ENCODE results near the gene TFAP2A.

The TFAP2A gene

DNA sequence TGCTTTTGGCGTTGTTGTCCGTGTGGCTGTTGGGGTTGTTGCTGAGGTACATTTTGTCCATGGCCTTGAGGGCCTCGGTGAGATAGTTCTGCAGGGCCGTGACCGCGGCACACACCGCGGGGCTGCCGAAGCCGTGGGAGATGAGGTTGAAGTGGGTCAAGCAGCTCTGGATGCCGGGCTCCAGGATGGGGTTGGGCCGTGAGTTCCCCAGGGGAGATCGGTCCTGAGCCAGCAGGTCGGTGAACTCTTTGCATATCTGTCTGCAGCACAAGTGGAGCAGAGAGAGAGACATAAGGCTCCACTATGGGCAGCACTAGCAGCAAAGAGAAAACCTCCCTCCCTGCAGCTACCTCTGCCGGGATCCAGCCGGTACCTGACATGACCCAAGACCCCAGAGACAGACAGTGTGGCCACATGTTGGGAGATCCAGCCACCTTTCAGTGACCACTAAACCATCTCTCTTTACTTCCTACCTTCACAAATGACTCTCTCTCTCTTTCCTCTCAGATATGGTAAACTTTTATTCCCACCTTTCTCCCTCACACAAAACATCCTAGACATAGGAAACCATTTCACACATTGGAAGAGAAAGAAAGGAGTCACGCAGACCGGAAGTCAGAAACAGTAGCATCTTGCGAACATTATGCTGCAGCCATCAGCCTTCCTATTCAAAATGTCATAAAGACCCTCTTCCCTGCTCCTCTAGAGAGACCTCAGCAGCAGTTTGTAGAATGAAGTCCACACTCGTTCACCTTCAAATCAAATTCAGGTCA, 16.2 kb downstream of the TFAP2A start:
- DNase-seq: no peak

DNA sequence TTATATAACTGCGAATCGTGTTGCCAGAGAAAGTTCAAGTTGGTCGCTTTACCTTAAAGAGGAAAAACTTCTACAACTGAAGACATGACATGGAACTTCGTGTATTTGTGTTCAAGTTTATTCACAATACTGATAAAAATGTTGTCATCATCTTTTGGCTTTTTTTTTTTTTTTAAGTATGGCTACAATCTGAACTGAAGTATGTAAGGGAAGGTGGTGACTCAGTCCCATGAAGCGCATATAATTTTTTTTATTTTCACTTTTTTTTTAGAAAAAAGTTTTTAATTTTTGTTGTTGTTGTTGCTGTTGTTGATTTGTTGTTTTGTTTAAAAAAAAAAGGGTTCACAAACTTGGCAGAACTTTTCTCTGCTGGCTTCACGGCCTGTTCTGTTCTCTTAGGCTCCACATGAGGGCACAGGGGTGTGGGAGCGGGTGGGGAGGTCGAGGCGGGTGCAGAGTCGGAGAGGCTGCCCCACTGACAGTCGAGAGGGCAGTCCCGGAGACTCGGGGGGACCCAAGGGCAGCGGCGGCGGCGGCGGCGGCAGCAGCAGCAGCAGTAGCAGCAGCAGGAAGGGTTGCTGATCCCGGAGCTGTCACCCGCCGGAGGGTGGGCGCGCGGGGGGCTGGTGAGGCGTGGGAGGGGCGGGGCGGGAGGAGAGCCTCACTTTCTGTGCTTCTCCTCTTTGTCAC, 17.0 kb downstream of the TFAP2A start:
- no peak for DNase-seq

DNA sequence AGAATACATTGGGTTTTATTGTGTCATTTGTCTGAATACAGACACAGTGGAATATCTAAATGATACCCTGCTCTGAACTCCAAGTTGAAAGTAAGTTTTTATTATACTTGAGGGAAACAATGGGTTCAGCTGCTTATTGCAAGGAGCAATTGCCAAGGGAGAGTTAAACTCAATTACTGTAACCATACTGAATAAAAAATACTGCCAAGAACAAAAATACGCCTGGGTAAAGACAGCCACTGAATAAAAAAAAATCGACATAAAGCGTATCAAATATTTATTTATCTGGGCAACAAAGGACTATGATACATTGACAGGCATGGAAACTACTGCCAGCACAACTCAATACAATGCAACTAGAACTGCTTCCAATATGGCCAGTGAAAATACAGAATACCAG, 18.1 kb downstream of the TFAP2A start:
- DNase-seq: no peak

DNA sequence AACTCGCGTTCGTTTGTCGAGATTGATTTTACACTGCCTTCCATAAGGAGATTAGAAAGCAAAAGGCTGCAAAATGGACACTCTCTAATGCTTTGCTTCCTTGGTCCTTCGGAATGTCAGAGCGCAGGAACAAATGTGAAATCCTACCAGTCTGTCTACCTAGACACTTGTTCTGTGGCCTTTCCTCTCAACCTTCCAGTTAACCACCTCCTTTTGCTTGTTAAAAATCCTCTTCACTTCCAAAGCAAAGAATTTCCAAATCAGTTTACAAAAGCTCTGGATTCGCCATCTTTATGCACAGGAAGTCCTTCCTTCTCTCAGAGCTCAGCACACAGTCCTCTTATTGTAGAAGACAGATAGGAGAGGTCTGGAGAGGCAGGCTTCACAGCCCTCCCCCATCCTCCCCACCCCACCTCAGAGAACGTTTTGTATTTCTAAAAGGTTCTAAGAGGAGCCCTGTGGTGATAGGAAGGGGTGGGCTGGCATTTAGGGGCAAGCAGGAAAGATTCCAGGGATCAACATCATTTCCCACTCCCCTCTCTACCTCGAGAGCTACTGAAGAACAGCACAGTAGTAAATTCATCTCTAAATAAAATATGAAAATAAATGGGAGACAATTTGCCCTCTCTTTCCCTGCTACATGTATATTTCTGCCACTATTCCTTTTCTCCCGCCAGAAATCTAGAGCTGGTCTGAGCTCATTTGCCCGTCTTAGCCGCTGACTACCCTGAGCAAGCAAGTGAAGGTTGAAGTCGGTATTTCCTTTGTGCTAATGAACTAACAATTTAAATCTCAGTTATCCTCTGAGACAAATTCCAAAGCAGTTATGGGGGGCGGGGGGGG, 18.9 kb downstream of the TFAP2A start:
- no peak for DNase-seq

- DNase-seq: no peak
Measured at GRCh38 chr6:10395171-10395703, 19.6 kb downstream of the TFAP2A start.

GRCh38 chr6:10393544-10394225, 21.2 kb downstream of the TFAP2A start:
- no peak for DNase-seq

- no peak for DNase-seq
Measured at GRCh38 chr6:10391799-10392198, 23.1 kb downstream of the TFAP2A start.

DNA sequence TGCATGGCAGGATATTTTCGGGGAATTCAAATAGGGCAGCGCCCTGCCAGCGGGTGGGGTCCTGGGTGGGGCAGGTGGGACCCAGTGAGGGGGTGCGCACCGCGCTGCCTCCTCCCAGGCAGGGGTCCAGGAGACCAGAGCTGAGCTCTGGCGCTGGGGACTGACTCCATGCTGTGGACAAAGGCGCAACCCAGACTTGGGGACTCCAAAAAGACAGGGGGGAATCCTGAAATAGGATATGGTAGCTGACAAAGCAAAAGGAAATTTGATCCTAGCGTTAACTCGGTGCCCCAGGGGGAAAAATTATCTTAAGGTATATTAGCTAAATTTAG, 23.6 kb downstream of the TFAP2A start:
- no peak for DNase-seq

- DNase-seq: no peak
Measured at GRCh38 chr6:10390495-10391298, 24.2 kb downstream of the TFAP2A start.

- DNase-seq: no peak
Measured at GRCh38 chr6:10389739-10390494, 25.0 kb downstream of the TFAP2A start.

DNA sequence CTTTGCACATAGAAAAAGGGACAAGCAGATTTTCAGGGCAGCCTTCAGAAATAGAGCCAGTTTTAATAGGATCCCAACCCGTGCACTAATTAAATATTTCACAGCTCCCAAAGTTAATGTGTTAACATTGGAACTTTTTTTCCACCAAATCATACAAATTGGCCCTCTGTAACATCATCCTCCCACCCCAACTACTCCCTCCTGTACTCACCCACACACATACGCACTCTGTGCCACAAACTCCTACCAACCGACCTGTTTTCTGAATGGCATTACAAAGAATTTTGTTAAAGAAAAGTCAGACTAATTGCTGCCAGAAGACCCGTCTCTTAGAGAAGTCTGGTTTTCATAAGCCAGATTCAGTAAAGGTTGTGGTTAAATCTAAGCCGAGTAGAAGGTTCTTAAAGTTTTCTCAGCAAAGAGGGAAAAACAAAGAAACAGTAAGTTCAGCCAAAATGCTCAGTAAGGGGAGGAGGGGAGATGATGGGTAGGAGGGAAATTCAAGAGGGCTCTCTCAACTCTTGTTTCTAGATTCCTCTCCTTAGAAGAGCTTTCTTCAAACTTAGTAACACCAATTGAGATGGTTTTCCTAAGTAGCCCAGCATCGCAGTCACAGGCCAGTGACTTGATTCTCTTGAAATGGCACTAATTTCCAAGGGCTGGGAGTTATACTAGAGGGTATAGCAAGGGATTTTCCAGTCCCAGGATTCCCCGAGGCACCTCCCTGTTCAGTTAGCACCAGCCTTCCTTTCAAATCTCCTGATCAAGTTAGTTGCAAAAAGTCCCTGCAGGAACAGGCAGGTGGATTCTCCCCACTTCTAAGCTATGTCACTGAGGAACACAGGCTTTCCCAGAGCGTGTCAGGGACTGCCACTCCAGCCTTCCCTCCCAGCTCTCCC, 27.9 kb downstream of the TFAP2A start:
- no peak for DNase-seq

DNA sequence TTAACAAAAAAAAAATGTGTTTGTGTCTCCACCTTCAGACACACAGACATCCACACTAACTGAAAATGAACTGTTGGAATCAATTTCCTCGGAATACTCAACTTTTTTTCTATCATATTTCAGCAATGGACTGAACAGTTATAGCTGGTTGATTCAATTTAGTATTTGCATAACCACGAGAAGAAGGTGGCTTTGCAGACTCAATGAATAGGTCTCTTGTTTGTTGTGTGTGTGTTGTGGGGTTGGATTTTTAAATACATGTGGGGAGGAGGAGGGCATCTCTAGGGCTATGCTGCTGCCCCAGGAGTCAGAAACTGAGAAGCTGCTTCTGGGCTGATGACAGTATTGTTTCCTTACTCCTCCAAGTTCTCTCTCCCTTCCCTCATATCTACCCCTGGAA, 28.7 kb downstream of the TFAP2A start:
- DNase-seq: no peak

GRCh38 chr6:10385524-10386132, 29.2 kb downstream of the TFAP2A start:
- no peak for DNase-seq

- DNase-seq: no peak
Measured at GRCh38 chr6:10384610-10385523, 30.0 kb downstream of the TFAP2A start.

- DNase-seq: no peak
Measured at GRCh38 chr6:10384091-10384609, 30.7 kb downstream of the TFAP2A start.

GRCh38 chr6:10383331-10384090, 31.4 kb downstream of the TFAP2A start:
- no peak for DNase-seq

GRCh38 chr6:10382728-10383330, 32.0 kb downstream of the TFAP2A start:
- no peak for DNase-seq

Measured in activated CD4-positive, alpha-beta T cell treated with anti-CD3 and anti-CD28 coated beads, Interleukin-2, amount 50 U/mL, for 16 hours (primary cell).